ENCODE results near the gene PPP1R1C.
"Not testable (repeated sequence)": the region's sequence is repeated elsewhere in the genome, so short reads cannot be mapped to it uniquely, and the experiment has no call there.

PPP1R1C gene

GRCh38 chr2:182015334-182016109, 29.9 kb downstream of the PPP1R1C start:
- no peaks in the 10 kb centered on the region for H3K4me1 ChIP-seq (ENCODE audit: control extremely low read depth in 1 of 4, control insufficient read depth in 4 of 4, insufficient read depth in 4 of 4, low read length in 3 of 4)
- DNase-seq, result no peak
- no peak overlapping the region for H3K4me3 ChIP-seq (ENCODE audit: control insufficient read depth in 1 of 7, extremely low read depth in 1 of 7, insufficient read depth in 4 of 7, low read depth in 2 of 7, low read length in 6 of 7)
- H3K9me3 ChIP-seq (ENCODE audit: control extremely low read depth in 1 of 5, control insufficient read depth in 4 of 5, insufficient read depth in 2 of 5, low read depth in 1 of 5, low read length in 4 of 5), result peaks cover 0 to 16% (median 0%) of the 10 kb centered on the region in 5 experiments
- H3K27ac ChIP-seq (ENCODE audit: insufficient read depth in 1 of 2, low read depth in 1 of 2, low read length in 2 of 2, poor library complexity in 1 of 2, severe bottlenecking in 2 of 2), result no peak overlapping the region
- ChIA-PET CTCF (no interaction called here), POLR2A (no interaction called here)
- no peaks in the 10 kb centered on the region for H3K36me3 ChIP-seq (ENCODE audit: control insufficient read depth in 4 of 4, insufficient read depth in 4 of 4, low read length in 3 of 4)
- WGBS (ENCODE audit: insufficient coverage), result 96% methylated on average over 4 of the region's 5 CpGs
- no peaks in the 10 kb centered on the region for H3K27me3 ChIP-seq (replicated peaks in 2 of 5; ENCODE audit: control insufficient read depth in 4 of 5, insufficient read depth in 5 of 5, low read length in 4 of 5)

DNA sequence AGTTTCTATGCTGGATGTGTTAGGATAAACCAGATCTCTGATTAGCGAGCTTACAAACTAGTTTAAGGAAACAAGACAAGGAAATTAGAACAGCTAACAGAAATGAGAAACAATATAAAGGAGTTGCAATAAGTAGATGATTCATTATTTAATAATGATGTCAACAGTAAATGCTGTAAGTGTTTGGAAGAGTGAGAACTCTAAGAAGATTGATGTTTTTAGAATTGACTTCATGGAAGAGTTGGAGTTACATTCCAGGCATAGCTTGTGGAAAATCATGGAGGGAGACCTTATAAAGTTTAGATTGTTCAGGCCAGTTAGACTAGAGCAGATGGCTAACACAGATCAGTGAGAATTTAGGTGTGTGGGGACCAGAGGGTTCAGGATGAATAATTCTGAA, 32.6 kb downstream of the PPP1R1C start:
- no peaks in the 10 kb centered on the region for H3K36me3 ChIP-seq (ENCODE audit: control insufficient read depth in 4 of 4, insufficient read depth in 4 of 4, low read length in 3 of 4)
- no peak overlapping the region for H3K4me3 ChIP-seq (ENCODE audit: control insufficient read depth in 1 of 7, extremely low read depth in 1 of 7, insufficient read depth in 4 of 7, low read depth in 2 of 7, low read length in 6 of 7)
- WGBS (ENCODE audit: insufficient coverage), result no CpG with 5 or more reads among the region's 1 CpG
- no peaks in the 10 kb centered on the region for H3K27me3 ChIP-seq (replicated peaks in 2 of 5; ENCODE audit: control insufficient read depth in 4 of 5, insufficient read depth in 5 of 5, low read length in 4 of 5)
- peaks cover 0 to 17% (median 0%) of the 10 kb centered on the region in 5 experiments for H3K9me3 ChIP-seq (ENCODE audit: control extremely low read depth in 1 of 5, control insufficient read depth in 4 of 5, insufficient read depth in 2 of 5, low read depth in 1 of 5, low read length in 4 of 5)
- H3K4me1 ChIP-seq (ENCODE audit: control extremely low read depth in 1 of 4, control insufficient read depth in 4 of 4, insufficient read depth in 4 of 4, low read length in 3 of 4), result no peaks in the 10 kb centered on the region
- CTCF ChIA-PET, result no interaction called here
- no peak overlapping the region for H3K27ac ChIP-seq (ENCODE audit: insufficient read depth in 1 of 2, low read depth in 1 of 2, low read length in 2 of 2, poor library complexity in 1 of 2, severe bottlenecking in 2 of 2)
- POLR2A ChIA-PET, result no interaction called here
- no peak for DNase-seq

DNA sequence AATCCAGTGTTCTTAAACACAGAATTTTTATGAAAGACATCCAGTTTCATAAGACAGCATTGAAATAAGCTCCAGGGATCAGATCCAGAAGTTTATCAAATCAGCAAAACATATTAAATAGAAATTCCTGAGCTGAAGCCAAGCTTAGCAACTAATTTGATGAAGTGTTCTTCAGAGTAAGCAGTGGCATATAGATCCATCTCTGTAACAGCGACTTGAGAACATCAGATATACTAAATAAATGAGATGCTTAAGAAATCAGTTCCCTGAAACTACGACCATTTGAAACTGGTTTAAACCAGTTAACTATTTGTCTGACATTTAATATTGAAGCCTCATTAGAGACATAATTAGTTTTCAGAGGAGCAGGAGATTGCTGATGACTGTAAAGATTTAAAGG, 34.1 kb downstream of the PPP1R1C start:
- no peak overlapping the region for H3K27ac ChIP-seq (ENCODE audit: insufficient read depth in 1 of 2, low read depth in 1 of 2, low read length in 2 of 2, poor library complexity in 1 of 2, severe bottlenecking in 2 of 2)
- WGBS (ENCODE audit: insufficient coverage), result no CpG with 5 or more reads among the region's 2 CpGs
- no peaks in the 10 kb centered on the region for H3K4me1 ChIP-seq (ENCODE audit: control extremely low read depth in 1 of 4, control insufficient read depth in 4 of 4, insufficient read depth in 4 of 4, low read length in 3 of 4)
- H3K4me3 ChIP-seq (ENCODE audit: control insufficient read depth in 1 of 7, extremely low read depth in 1 of 7, insufficient read depth in 4 of 7, low read depth in 2 of 7, low read length in 6 of 7), result no peak overlapping the region
- H3K27me3 ChIP-seq (replicated peaks in 2 of 5; ENCODE audit: control insufficient read depth in 4 of 5, insufficient read depth in 5 of 5, low read length in 4 of 5), result no peaks in the 10 kb centered on the region
- H3K36me3 ChIP-seq (ENCODE audit: control insufficient read depth in 4 of 4, insufficient read depth in 4 of 4, low read length in 3 of 4), result no peaks in the 10 kb centered on the region
- ChIA-PET CTCF (no interaction called here), POLR2A (no interaction called here)
- H3K9me3 ChIP-seq (ENCODE audit: control extremely low read depth in 1 of 5, control insufficient read depth in 4 of 5, insufficient read depth in 2 of 5, low read depth in 1 of 5, low read length in 4 of 5), result peaks cover 0 to 11% (median 0%) of the 10 kb centered on the region in 5 experiments
- no peak for DNase-seq

DNA sequence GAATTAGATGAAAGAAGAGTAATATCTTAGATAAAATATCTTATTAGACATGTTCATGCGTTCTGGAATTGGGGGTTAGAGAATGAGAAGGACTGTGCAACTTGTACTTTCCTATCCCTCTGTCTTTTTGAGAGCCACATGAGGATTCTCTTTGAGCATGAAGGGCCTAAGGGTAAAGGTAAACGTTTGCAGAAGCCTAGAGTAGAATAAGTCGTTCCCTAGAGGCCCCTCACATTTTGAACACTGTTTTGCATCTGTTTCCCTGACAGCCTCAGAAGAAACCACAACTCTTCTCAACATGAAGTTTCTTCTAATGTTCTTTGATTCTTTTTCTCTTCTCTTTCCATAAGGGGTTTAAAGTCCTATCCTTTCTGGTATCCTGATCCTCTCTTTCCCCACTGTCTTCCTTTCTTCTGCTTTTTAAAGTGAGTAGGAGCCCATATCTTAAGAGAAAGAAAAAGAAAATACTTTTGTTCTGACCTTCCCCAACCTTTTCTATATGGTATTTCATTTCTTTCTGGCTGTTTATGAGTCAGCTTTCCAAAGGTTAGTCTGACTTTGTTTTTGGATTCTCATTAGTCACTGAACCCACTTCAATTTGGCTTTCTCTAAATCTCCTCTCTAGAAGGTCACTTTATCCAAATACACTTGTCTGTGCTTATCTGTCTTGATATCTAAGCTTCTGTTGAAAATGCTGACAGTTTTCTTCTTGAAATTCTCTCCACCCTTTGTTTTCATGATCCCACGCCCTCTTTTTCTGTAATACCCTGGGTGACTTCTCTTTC, 34.8 kb downstream of the PPP1R1C start:
- peaks cover 0 to 11% (median 0%) of the 10 kb centered on the region in 5 experiments for H3K9me3 ChIP-seq (ENCODE audit: control extremely low read depth in 1 of 5, control insufficient read depth in 4 of 5, insufficient read depth in 2 of 5, low read depth in 1 of 5, low read length in 4 of 5)
- no peak overlapping the region for H3K4me3 ChIP-seq (ENCODE audit: control insufficient read depth in 1 of 7, extremely low read depth in 1 of 7, insufficient read depth in 4 of 7, low read depth in 2 of 7, low read length in 6 of 7)
- H3K27me3 ChIP-seq (replicated peaks in 2 of 5; ENCODE audit: control insufficient read depth in 4 of 5, insufficient read depth in 5 of 5, low read length in 4 of 5), result no peaks in the 10 kb centered on the region
- peak in 2 of 3 donors; percentile 3 to 35 for DNase-seq
- no peaks in the 10 kb centered on the region for H3K36me3 ChIP-seq (ENCODE audit: control insufficient read depth in 4 of 4, insufficient read depth in 4 of 4, low read length in 3 of 4)
- H3K27ac ChIP-seq (ENCODE audit: insufficient read depth in 1 of 2, low read depth in 1 of 2, low read length in 2 of 2, poor library complexity in 1 of 2, severe bottlenecking in 2 of 2), result no peak overlapping the region
- POLR2A ChIA-PET, result no interaction called here
- H3K4me1 ChIP-seq (ENCODE audit: control extremely low read depth in 1 of 4, control insufficient read depth in 4 of 4, insufficient read depth in 4 of 4, low read length in 3 of 4), result no peaks in the 10 kb centered on the region
- WGBS (ENCODE audit: insufficient coverage), result 39% methylated on average over 3 of the region's 4 CpGs
- CTCF ChIA-PET, result no interaction called here

GRCh38 chr2:182023235-182023634, 37.6 kb downstream of the PPP1R1C start:
- H3K36me3 ChIP-seq (ENCODE audit: control insufficient read depth in 4 of 4, insufficient read depth in 4 of 4, low read length in 3 of 4), result no peaks in the 10 kb centered on the region
- H3K4me3 ChIP-seq (ENCODE audit: control insufficient read depth in 1 of 7, extremely low read depth in 1 of 7, insufficient read depth in 4 of 7, low read depth in 2 of 7, low read length in 6 of 7), result no peak overlapping the region
- H3K27me3 ChIP-seq (replicated peaks in 2 of 5; ENCODE audit: control insufficient read depth in 4 of 5, insufficient read depth in 5 of 5, low read length in 4 of 5), result no peaks in the 10 kb centered on the region
- no peak overlapping the region for H3K27ac ChIP-seq (ENCODE audit: insufficient read depth in 1 of 2, low read depth in 1 of 2, low read length in 2 of 2, poor library complexity in 1 of 2, severe bottlenecking in 2 of 2)
- POLR2A ChIA-PET, result no interaction called here
- no peaks in the 10 kb centered on the region for H3K4me1 ChIP-seq (ENCODE audit: control extremely low read depth in 1 of 4, control insufficient read depth in 4 of 4, insufficient read depth in 4 of 4, low read length in 3 of 4)
- DNase-seq, result peak; percentile 4 to 9 (median 8)
- CTCF ChIA-PET, result no interaction called here
- H3K9me3 ChIP-seq (ENCODE audit: control extremely low read depth in 1 of 5, control insufficient read depth in 4 of 5, insufficient read depth in 2 of 5, low read depth in 1 of 5, low read length in 4 of 5), result peaks cover 0 to 11% (median 0%) of the 10 kb centered on the region in 5 experiments

- H3K27me3 ChIP-seq (replicated peaks in 2 of 5; ENCODE audit: control insufficient read depth in 4 of 5, insufficient read depth in 5 of 5, low read length in 4 of 5); CTCF ChIA-PET; POLR2A ChIA-PET; H3K4me3 ChIP-seq (ENCODE audit: control insufficient read depth in 1 of 7, extremely low read depth in 1 of 7, insufficient read depth in 4 of 7, low read depth in 2 of 7, low read length in 6 of 7); H3K4me1 ChIP-seq (ENCODE audit: control extremely low read depth in 1 of 4, control insufficient read depth in 4 of 4, insufficient read depth in 4 of 4, low read length in 3 of 4); DNase-seq; H3K9me3 ChIP-seq (ENCODE audit: control extremely low read depth in 1 of 5, control insufficient read depth in 4 of 5, insufficient read depth in 2 of 5, low read depth in 1 of 5, low read length in 4 of 5); H3K36me3 ChIP-seq (ENCODE audit: control insufficient read depth in 4 of 4, insufficient read depth in 4 of 4, low read length in 3 of 4); H3K27ac ChIP-seq (ENCODE audit: insufficient read depth in 1 of 2, low read depth in 1 of 2, low read length in 2 of 2, poor library complexity in 1 of 2, severe bottlenecking in 2 of 2): not testable (repeated sequence)
- WGBS (ENCODE audit: insufficient coverage), result 97% methylated on average over 9 of the region's 21 CpGs
These were observed 45.2 kb downstream of the PPP1R1C start for GRCh38 chr2:182030875-182031274.

DNA sequence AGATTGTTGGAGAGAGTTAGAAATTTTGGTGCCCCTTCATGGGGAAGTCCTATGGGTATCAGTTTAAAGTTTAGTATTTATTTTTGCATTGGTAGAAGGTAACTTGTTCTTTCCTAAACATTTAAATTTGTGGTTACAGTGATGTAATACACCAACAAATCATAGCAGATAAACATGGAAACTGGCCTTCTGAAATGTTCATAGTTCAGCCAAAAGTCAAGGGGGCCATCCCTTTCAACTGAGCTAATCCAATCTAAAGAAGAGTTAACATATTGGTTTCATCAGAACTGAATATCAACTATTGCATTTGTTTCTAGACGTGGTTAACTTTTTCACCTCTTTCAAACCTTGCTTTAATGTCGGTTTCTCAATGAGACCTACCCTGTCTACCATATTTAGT, 46.3 kb downstream of the PPP1R1C start:
- Histone ChIP-seq H3K4me1 (ENCODE audit: control extremely low read depth in 1 of 4, control insufficient read depth in 4 of 4, insufficient read depth in 4 of 4, low read length in 3 of 4) (no peaks in the 10 kb centered on the region), H3K9me3 (ENCODE audit: control extremely low read depth in 1 of 5, control insufficient read depth in 4 of 5, insufficient read depth in 2 of 5, low read depth in 1 of 5, low read length in 4 of 5) (peaks cover 0 to 3% (median 0%) of the 10 kb centered on the region in 5 experiments), H3K27ac (ENCODE audit: insufficient read depth in 1 of 2, low read depth in 1 of 2, low read length in 2 of 2, poor library complexity in 1 of 2, severe bottlenecking in 2 of 2) (no peak overlapping the region), H3K4me3 (ENCODE audit: control insufficient read depth in 1 of 7, extremely low read depth in 1 of 7, insufficient read depth in 4 of 7, low read depth in 2 of 7, low read length in 6 of 7) (no peak overlapping the region), H3K27me3 (replicated peaks in 2 of 5; ENCODE audit: control insufficient read depth in 4 of 5, insufficient read depth in 5 of 5, low read length in 4 of 5) (no peaks in the 10 kb centered on the region), H3K36me3 (ENCODE audit: control insufficient read depth in 4 of 4, insufficient read depth in 4 of 4, low read length in 3 of 4) (no peaks in the 10 kb centered on the region)
- 95% methylated on average over 2 of the region's 2 CpGs for whole genome bisulfite sequencing (ENCODE audit: insufficient coverage)
- ChIA-PET POLR2A (no interaction called here), CTCF (no interaction called here)
- DNase-seq, result no peak
